ENCODE data around the gene MB21D2.

DNA sequence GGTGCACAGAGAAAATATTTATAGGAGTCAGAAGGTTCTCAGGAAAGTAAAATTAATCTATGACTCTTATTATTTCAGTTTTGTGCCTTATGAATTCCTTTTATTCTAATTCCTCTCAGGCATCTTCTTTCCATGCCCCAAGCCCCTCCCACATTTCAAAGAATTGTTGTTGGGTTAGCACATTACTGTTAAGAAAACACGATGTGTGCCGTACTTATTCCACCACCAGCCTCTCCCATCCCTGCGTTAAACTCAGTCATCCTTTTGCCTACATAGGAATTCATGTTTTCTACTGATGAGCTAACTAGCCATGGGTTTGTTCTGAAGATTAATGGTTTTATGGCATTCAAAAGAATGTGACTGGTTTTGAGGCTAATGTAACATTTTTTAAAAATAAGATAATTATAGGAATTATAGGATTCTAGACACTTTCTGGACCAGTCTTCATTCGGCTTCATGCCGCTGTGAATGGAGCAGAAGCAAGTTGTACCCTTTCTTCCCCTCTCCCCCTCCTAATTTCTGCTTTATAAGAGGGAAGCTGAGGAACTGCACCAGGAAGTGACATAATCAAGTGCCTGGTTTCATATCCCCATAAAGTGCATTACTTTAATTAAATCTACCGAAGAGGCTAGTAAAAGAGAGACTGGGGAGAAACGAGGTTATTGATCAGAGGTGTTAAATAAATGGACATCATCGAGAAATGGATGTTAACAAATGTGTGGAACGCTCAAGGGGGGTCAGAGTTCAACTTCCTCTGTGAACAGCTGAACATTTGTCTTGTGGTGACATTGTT, 12.3 kb upstream of the MB21D2 start:
- TF ChIP-seq, protein P1, sequence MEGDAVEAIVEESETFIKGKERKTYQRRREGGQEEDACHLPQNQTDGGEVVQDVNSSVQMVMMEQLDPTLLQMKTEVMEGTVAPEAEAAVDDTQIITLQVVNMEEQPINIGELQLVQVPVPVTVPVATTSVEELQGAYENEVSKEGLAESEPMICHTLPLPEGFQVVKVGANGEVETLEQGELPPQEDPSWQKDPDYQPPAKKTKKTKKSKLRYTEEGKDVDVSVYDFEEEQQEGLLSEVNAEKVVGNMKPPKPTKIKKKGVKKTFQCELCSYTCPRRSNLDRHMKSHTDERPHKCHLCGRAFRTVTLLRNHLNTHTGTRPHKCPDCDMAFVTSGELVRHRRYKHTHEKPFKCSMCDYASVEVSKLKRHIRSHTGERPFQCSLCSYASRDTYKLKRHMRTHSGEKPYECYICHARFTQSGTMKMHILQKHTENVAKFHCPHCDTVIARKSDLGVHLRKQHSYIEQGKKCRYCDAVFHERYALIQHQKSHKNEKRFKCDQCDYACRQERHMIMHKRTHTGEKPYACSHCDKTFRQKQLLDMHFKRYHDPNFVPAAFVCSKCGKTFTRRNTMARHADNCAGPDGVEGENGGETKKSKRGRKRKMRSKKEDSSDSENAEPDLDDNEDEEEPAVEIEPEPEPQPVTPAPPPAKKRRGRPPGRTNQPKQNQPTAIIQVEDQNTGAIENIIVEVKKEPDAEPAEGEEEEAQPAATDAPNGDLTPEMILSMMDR (IDR thresholded peaks at IDR 0.05), result no peak
- no peak for TF ChIP-seq POLR2AphosphoS5 (IDR thresholded peaks at IDR 0.05)
- TF ChIP-seq POLR2A (IDR thresholded peaks at IDR 0.05), result no peak
- TF ChIP-seq EP300 (IDR thresholded peaks at IDR 0.05), result no peak
